Hematopoietic multipotent progenitor cell treated with erythropoietin and hydrocortisone succinate and interleukin-3 and kit ligand, for 8 days (in vitro differentiated cells): ENCODE results near the gene BDKRB2.

ENCODE experiments used
- DNase-seq: peaks from one replicate; pipeline ENCODE4 v3.0.0-alpha.2; 2015

The BDKRB2 gene

GRCh38 chr14:96274543-96274942 lies 69.9 kb downstream of the BDKRB2 start:
- DNase-seq, result no peak

- DNase-seq, result peak; percentile 65
Measured at GRCh38 chr14:96275177-96276112, 70.8 kb downstream of the BDKRB2 start.

- no peak for DNase-seq
Measured at GRCh38 chr14:96277890-96278289, 73.3 kb downstream of the BDKRB2 start.

- DNase-seq, result no peak
Measured at GRCh38 chr14:96279564-96279963, 74.9 kb downstream of the BDKRB2 start.

- no peak for DNase-seq
Measured at GRCh38 chr14:96280104-96280503, 75.5 kb downstream of the BDKRB2 start.

GRCh38 chr14:96281486-96281885 lies 76.8 kb downstream of the BDKRB2 start:
- DNase-seq, result peak; percentile 19

GRCh38 chr14:96284008-96284407 lies 79.4 kb downstream of the BDKRB2 start:
- DNase-seq, result no peak

- no peak for DNase-seq
Measured at GRCh38 chr14:96284430-96284829, 79.8 kb downstream of the BDKRB2 start.

- no peak for DNase-seq
Measured at GRCh38 chr14:96285667-96286066, 81.0 kb downstream of the BDKRB2 start.

GRCh38 chr14:96286251-96286650 lies 81.6 kb downstream of the BDKRB2 start:
- no peak for DNase-seq

- no peak for DNase-seq
Measured at GRCh38 chr14:96287856-96288255, 83.2 kb downstream of the BDKRB2 start.
